Measurements from ENCODE around the gene IL18R1.

The IL18R1 gene

DNA sequence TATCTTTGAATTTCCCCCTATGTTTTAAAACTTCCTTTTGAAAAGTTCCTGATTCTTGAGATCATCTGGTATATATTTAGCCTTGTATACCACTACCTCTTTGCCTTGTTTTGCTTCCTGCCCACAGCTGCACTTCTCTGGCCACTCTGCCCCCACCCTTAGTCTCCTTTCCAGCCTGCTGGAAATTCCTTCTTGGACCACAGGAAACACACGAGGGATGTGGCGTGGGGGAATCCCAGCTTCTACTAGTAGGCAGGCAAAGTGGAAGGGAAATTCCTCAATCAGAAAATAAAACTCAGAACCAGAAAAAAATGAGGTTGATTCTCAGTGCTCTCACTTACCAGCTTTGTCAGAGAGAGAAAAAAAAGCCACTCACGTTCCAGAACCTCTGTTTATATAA, 80.7 kb downstream of the IL18R1 start:
- no peak for DNase-seq

DNA sequence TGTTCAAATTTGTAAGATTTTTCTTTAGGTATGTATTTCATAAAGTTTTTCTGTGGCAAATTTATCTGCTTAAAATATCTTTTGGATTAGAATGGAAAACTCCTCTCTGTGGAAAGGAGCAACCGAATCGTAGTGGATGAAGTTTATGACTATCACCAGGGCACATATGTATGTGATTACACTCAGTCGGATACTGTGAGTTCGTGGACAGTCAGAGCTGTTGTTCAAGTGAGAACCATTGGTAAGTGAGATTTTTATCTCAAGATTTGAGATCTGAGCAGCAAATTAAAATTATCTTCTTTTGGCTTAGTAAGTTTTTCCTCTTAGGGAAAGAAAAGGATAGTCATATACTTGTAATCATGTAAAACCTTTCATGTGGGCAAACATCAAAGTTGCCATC, 81.5 kb downstream of the IL18R1 start:
- DNase-seq = no peak

- no peak for DNase-seq
Measured at GRCh38 chr2:102438111-102438510, 82.5 kb downstream of the IL18R1 start.

DNA sequence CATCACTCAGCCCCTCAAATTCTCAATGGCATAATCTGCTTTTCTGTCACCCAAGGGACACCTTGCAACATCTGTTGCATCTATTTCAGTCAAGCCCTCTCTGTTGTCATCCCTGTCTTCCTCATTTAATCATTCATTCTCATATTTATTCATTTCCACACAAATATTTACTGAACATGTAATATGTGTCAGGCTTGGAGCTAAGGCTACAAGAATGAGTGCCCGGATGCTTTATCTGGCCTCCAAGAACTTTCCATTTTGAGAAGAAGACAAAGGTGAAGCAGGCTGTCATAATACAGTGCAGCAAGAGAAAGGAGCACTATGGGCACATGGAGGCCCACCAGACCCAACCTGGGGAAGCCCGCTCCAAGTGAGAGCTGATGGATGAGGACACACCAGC, 83.0 kb downstream of the IL18R1 start:
- DNase-seq = no peak

- DNase-seq = no peak
Measured at GRCh38 chr2:102439065-102439695, 83.6 kb downstream of the IL18R1 start.

DNA sequence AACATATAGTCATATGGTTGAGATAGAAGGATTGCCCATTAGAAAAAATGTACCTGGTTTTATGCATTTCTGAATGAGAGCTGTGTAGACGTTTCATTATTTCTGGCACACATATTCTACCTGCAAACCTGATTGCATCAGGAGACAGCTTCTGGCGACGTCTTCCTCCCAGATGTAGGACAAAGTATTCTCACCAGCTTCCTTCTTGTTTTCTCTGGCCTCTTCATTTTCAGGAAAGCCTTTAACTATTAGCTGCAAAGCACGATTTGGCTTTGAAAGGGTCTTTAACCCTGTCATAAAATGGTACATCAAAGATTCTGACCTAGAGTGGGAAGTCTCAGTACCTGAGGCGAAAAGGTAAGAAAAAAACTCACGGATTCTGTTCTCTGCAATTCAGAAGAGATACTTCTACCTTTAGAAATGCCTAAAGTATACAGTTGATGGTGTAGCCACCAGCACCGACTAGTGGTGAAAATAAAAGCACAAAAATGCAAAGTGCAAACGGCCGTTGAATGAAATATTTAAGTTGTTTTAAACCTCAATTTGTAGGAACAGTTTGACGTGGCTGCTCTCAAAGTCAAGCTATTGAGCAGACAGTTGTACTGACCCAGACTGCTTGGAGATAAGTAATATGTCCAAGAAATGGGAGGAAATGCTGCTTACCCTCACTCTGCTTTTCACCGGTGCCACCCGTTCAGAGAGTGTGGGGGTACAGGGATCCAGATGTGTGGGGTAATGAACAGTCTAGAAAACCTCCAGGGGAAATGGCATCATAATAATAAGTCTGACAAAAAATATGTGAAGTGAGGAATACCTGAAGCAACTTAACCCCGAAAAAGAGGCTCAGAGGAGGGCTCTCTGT, 87.6 kb downstream of the IL18R1 start:
- peak; percentile 80 for DNase-seq

GRCh38 chr2:102444233-102444632, 88.6 kb downstream of the IL18R1 start:
- DNase-seq = no peak

DNA sequence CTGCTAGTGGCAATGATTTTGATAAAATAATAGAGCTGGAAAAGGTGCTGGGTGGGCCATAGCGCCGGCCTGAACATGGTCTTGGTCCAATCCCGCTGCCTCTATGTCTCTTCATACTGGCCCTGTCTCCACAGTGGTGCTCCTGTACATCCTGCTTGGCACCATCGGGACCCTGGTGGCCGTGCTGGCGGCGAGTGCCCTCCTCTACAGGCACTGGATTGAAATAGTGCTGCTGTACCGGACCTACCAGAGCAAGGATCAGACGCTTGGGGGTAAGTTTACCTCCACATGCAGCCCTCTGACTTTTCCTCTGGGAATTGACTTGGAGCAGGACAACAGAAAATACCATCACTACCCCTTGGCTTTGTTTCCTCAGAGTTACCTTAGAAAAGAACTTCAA, 91.3 kb downstream of the IL18R1 start:
- no peak for DNase-seq
